Right cardiac atrium (tissue), 5 donors: ENCODE results near the gene PEX19. TPM values are rescaled to one million over a fixed set of nuclear protein-coding genes. Genes with fewer than 3 reads are reported as not detected.
"Not testable (repeated sequence)": the region's sequence is repeated elsewhere in the genome, so short reads cannot be mapped to it uniquely, and the experiment has no call there.

ENCODE experiments used
- ATAC-seq, 2 donors: fragments of 200-7000 bp; cut with Tn5 transposase; one replicate each; pipeline versions ENCODE4 v1.8.0 to v1.9.1; 2020; ENCODE audit warnings: moderate library complexity in 2 of 2, mild to moderate bottlenecking in 1 of 2
- DNase-seq, 3 donors: peaks; one replicate each; pipeline ENCODE4 v3.0.0-alpha.2; 2020
- H3K27ac ChIP-seq: one replicate; pipeline ENCODE4 v1.5.1; 2013; ENCODE audit warnings: mild to moderate bottlenecking, low read length, control low read depth, moderate library complexity
- H3K27me3 ChIP-seq: one replicate; pipeline ENCODE4 v1.6.1; 2013; ENCODE audit not compliant: control insufficient read depth, insufficient read depth
- H3K4me1 ChIP-seq: one replicate; pipeline ENCODE4 v1.6.1; 2013; ENCODE audit warnings: low read length; ENCODE audit not compliant: control insufficient read depth, insufficient read depth
- H3K4me3 ChIP-seq: one replicate; pipeline ENCODE4 v1.5.1; 2013; ENCODE audit warnings: low read length, control low read depth
- H3K9me3 ChIP-seq: one replicate; pipeline ENCODE4 v1.6.1; 2013; ENCODE audit warnings: low read length; ENCODE audit not compliant: control insufficient read depth
- WGBS: extraction: QIAGEN DNeasy Blood & Tissue Kit; methylation state at CpG from one replicate; pipeline ENCODE4 v1.1.7; 2013; 5-methylcytosine and 5-hydroxymethylcytosine counted together
- intact Hi-C, 4 donors: fragments of 100-400 bp; cut with DNase I; formaldehyde crosslinking; loops; one replicate each; pipeline versions ENCODE4 v1.11.0 to v1.14.0; 2022 to 2023
- polyA plus RNA-seq: library from polyadenylated mRNA; stranded (reverse); fragments of 200-250 nt; gene quantifications from one replicate; pipeline ENCODE4 v1.2.3, GENCODE V29; 2013
- total RNA-seq, 4 donors: library from RNA; stranded (reverse); fragmentation: NEBNext Ultra II Directional; extraction: Animal tissue kit (Norgen Biotek cat#: 25700); gene quantifications; one replicate each; pipeline ENCODE4 v1.2.1, GENCODE V29; 2021
- donor health status: healthy with polysubstance abuse.
- donor health status: DM: no; HTN: yes; CAD: no.
- donor health status: DM: no; HTN: no; CAD: no.
- donor health status: DM: no; HTN: yes; CAD: no; lungs with severe emphysema.
- donor health status: DM: yes; HTN: yes; CAD: no.

Gene PEX19
- total and polyA plus RNA-seq, 5 donors, result 42.5 to 113 (median 98.3) TPM

GRCh38 chr1:160308451-160309184 is 23.7 kb upstream of the PEX19 start:
- WGBS, result 75% methylated on average over 4 of the region's 4 CpGs
- H3K27ac ChIP-seq, result no peak overlapping the region
- H3K9me3 ChIP-seq, result no peaks in the 10 kb centered on the region
- no peak overlapping the region for H3K4me3 ChIP-seq
- DNase-seq, result no peak
- H3K27me3 ChIP-seq, result no peaks in the 10 kb centered on the region
- ATAC-seq, result peak; percentile 53 to 71
- H3K4me1 ChIP-seq, result peaks cover 2% of the 10 kb centered on the region
- intact Hi-C loops, result no loop called here

DNA sequence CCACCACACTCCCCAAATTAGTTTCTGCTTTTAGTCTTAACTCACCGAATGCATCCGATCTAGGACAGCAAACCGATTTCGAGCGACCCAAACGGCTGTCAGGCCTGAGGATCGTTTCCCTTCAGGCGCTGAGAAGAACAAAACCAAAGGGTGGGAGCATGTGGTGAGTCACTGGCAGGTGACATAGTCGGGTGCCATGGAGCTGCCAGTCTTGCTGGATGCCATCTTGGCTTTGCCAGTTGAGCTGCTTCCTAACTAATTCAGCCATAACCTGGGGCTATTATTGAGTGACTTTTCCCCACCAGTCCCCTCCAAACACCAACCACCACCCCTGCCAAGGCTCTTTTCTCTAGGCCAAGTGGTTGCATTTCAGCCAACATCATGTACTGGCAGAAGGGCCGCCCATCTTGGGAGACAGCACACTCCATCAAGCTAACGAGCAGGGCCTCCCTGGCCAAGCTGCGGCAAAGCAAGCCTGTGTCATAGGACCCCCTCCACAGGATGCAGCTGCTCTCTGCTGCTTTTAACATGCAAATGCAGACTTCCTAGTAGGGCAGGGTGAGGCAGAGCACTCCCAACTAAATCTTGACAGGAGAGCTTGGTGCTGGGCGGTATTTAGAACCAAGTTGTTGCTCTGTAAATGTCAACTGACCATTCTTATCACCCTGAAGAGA is 22.3 kb upstream of the PEX19 start:
- Histone ChIP-seq H3K27ac (peak overlapping the region; percentile 42), H3K4me1 (peaks cover 2% of the 10 kb centered on the region), H3K27me3 (no peaks in the 10 kb centered on the region), H3K9me3 (no peaks in the 10 kb centered on the region), H3K4me3 (no peak overlapping the region)
- intact Hi-C loops, result no loop called here
- DNase-seq (peak in 1 of 3 donors; percentile 55), ATAC-seq (peak; percentile 58 to 78)
- 87% methylated on average over 13 of the region's 13 CpGs for WGBS

DNA sequence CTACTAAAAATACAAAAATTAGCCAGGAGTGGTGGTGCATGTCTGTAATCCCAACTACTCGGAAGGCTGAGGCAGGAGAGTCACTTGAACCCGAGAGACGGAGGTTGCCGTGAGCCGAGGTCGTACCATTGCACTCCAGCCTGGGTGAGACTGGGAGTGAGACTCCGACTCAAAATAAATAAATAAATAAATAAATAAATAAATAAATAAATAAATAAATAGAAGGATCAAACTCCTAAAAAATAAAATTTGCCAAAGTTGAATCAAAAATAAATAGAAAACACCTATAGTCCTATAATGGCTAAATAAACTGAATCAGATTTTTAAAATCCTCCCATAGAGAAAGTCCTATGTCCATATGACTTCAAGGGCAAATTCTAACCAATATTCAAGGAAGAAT is 15.2 kb upstream of the PEX19 start:
- DNase-seq, result no peak
- ATAC-seq, result no peak
- H3K9me3 ChIP-seq, result no peaks in the 10 kb centered on the region
- no peaks in the 10 kb centered on the region for H3K4me1 ChIP-seq
- WGBS, result 91% methylated on average over 7 of the region's 7 CpGs
- H3K27ac ChIP-seq, result no peak overlapping the region
- H3K27me3 ChIP-seq, result no peaks in the 10 kb centered on the region
- no peak overlapping the region for H3K4me3 ChIP-seq
- intact Hi-C loops, result no loop called here

DNA sequence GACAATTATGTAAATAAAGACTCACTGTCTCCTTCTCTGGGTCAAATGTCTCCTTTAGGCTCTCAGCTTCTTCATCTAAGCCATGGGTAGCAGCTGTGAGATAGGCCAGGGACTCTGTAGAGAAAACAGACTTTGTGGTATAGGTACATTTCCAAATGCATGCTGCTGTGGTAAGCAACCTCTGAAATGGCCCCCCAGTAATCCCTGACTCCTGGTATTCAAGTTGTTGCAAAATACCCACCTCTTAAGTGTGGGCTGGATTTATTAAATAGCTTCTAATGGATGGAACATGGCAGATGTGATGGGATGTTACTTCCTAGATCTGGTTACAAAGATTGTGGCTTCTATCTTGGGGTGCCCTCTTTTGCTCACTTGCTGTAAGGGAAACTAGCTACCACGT is 11.1 kb upstream of the PEX19 start:
- Histone ChIP-seq H3K4me1 (no peaks in the 10 kb centered on the region), H3K27me3 (no peaks in the 10 kb centered on the region), H3K27ac (no peak overlapping the region), H3K9me3 (no peaks in the 10 kb centered on the region), H3K4me3 (no peak overlapping the region)
- 87% methylated on average over 1 of the region's 1 CpG for WGBS
- ATAC-seq (no peak), DNase-seq (no peak)
- intact Hi-C loops, result loop anchor here in 2 of 4 donors (10.0 kb wide), 2 partner anchors 101 to 191 kb away; partner anchors contain the start of gene CASQ1 (in 1 of the 2)

GRCh38 chr1:160293020-160293968 is 8.4 kb upstream of the PEX19 start:
- Histone ChIP-seq H3K4me3 (no peak overlapping the region), H3K27me3 (no peaks in the 10 kb centered on the region), H3K9me3 (no peaks in the 10 kb centered on the region), H3K27ac (no peak overlapping the region), H3K4me1 (no peaks in the 10 kb centered on the region)
- DNase-seq, result no peak
- 82% methylated on average over 8 of the region's 8 CpGs for WGBS
- no peak for ATAC-seq
- intact Hi-C loops, result loop anchor here in 2 of 4 donors (5.0 to 10.0 kb wide), 3 partner anchors 98 to 188 kb away; partner anchors contain the start of gene CASQ1 (in 2 of the 2)

DNA sequence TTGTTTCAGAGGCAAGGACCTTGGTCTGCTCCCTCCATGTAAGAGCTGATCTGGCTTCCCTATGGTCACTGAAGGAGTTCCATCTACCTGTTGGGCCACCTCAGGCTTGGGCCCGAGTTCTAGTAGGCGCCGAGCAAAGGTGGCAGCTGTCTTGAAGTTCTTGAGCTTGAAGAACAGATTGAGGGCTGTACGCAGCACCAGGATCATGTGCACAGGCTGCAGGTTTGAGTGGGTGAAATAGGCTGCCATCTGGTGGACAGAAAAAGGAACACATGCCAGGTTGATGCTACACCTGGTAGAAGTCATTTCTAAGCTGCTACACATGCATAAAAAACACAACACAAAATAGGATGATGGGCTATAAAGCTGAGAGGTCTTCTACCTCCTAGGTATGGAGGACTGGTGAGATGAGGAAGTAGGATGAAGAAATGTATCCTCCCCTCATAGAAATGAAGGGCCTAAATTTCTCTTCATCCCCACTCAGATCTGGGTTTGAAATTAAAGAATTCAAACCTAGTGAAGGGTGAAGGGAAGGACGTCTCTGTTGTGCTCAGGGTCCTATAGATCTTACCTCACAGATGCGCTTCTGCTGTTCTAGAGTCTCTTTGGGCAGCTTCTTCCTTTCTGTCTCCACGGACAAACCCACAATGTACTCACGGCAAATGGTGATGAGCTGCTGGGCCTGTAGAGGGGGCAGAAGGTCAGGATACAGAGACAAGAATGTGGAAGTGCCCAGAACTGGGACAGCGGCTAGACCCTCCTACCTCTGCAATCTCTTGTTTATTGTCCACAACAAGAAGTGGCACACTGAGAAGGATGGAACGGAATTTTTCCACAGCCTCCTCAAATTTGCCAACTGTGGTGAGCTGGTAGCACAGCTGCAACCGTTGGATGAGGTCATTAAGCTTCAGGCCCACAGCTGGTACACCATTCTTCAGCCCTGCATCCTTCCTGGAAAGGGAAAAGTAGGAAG is 6.6 kb upstream of the PEX19 start:
- whole genome bisulfite sequencing, result 32% methylated on average over 11 of the region's 11 CpGs
- H3K9me3 ChIP-seq, result no peaks in the 10 kb centered on the region
- H3K4me3 ChIP-seq, result no peak overlapping the region
- DNase-seq (peak; percentile 35 to 73 (median 61)), ATAC-seq (peak; percentile 77 to 79)
- H3K27me3 ChIP-seq, result no peaks in the 10 kb centered on the region
- H3K27ac ChIP-seq, result peak overlapping the region; percentile 43
- no peaks in the 10 kb centered on the region for H3K4me1 ChIP-seq
- intact Hi-C loops, result loop anchor here in 2 of 4 donors (5.0 to 10.0 kb wide), 3 partner anchors 97 to 187 kb away; partner anchors contain the start of gene CASQ1 (in 2 of the 2)

DNA sequence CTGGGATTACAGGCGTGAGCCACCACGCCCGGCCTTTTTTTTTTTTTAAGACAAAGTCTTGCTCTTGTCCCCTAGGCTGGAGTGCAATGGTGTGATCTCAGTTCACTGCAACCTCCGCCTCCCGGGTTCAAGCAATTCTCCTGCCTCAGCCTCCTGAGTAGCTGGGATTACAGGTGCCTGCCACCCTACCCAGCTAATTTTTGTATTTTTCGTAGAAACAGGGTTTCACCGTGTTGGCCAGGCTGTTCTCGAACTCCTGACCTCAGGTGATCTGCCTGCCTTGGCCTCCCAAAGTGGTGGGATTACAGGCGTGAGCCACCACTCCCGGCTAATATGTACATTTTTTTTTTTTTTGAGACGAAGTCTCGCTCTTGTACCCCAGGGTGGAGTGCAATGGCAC is 2.8 kb upstream of the PEX19 start:
- intact Hi-C loops, H3K9me3 ChIP-seq, H3K4me3 ChIP-seq, DNase-seq, ATAC-seq, H3K27ac ChIP-seq, H3K4me1 ChIP-seq, H3K27me3 ChIP-seq: not testable (repeated sequence)
- 92% methylated on average over 12 of the region's 12 CpGs for WGBS

DNA sequence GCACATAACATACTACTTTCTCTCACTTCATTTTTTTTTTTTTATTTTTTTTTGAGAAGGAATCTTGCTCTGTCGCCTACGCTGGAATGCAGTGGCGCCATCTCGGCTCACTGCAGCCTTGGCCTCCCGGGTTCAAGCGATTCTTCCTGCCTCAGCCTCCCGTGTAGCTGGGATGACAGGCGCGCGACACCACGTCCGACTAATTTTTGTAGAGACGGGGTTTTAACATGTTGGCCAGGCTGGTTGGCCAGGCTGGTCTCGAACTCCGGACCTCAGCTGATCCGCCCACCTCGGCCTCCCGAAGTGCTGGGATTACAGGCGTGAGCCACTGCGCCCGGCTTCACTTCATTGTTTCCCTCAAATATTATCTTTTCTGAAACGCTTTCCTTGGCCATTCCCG is 573 bp upstream of the PEX19 start:
- 81% methylated on average over 23 of the region's 23 CpGs for WGBS
- Histone ChIP-seq H3K27me3 (no peaks in the 10 kb centered on the region), H3K4me1 (peaks cover 8% of the 10 kb centered on the region), H3K9me3 (no peaks in the 10 kb centered on the region), H3K27ac (no peak overlapping the region), H3K4me3 (peak overlapping the region; percentile 26)
- peak in 1 of 3 donors; percentile 62 for DNase-seq
- no peak for ATAC-seq
- intact Hi-C loops, result no loop called here

- Histone ChIP-seq H3K27ac (peak overlapping the region; percentile 71), H3K9me3 (no peaks in the 10 kb centered on the region), H3K27me3 (no peaks in the 10 kb centered on the region), H3K4me3 (peak overlapping the region; percentile 98), H3K4me1 (peaks cover 8% of the 10 kb centered on the region)
- 1% methylated on average over 15 of the region's 15 CpGs for WGBS
- DNase-seq (no peak), ATAC-seq (peak; percentile 34 to 45)
- intact Hi-C loops, result no loop called here
Measured at GRCh38 chr1:160284220-160284781, 632 bp downstream of the PEX19 start.
